Liver (tissue), 3 donors: ENCODE measurements around the gene SWI5.

Source experiments
- ATF3 ChIP-seq: IDR thresholded peaks from 2 replicates; pipeline ENCODE4 v1.6.1; 2016; ENCODE audit warnings: antibody characterized with exemption
- CTCF ChIP-seq: fragments of 150-350 bp; IDR thresholded peaks from 2 replicates; pipeline ENCODE4 v1.5.1; 2017; ENCODE audit warnings: improper control_type of control experiment, low read depth, low read length; ENCODE audit not compliant: missing input control
- FOXA1 ChIP-seq: IDR thresholded peaks from 2 replicates; pipeline ENCODE4 v1.6.1; 2016; ENCODE audit warnings: antibody characterized with exemption
- GABPA ChIP-seq, 2 donors: IDR thresholded peaks in 1 of 2; conservative IDR thresholded peaks in 1 of 2; 2 replicates each; pipeline ENCODE4 v1.6.1; 2016; ENCODE audit warnings: antibody characterized with exemption in 2 of 2, mild to moderate bottlenecking in 1 of 2, moderate library complexity in 1 of 2
- HNF4G ChIP-seq: IDR thresholded peaks from 2 replicates; pipeline ENCODE4 v1.6.1; 2016; ENCODE audit warnings: antibody characterized with exemption
- JUND ChIP-seq, 2 donors: IDR thresholded peaks; 2 replicates each; pipeline ENCODE4 v1.6.1; 2016; ENCODE audit warnings: antibody characterized with exemption in 2 of 2
- MAX ChIP-seq: IDR thresholded peaks from 2 replicates; pipeline ENCODE4 v1.6.1; 2016; ENCODE audit warnings: antibody characterized with exemption
- RAD21 ChIP-seq, 2 donors: IDR thresholded peaks; 2 replicates each; pipeline ENCODE4 v1.6.1; 2016; ENCODE audit warnings: antibody characterized with exemption in 2 of 2, mild to moderate bottlenecking in 2 of 2
- REST ChIP-seq: IDR thresholded peaks from 2 replicates; pipeline ENCODE4 v1.6.1; 2016; ENCODE audit warnings: antibody characterized with exemption, mild to moderate bottlenecking
- RXRA ChIP-seq, 2 donors: IDR thresholded peaks; 2 replicates each; pipeline ENCODE4 v1.6.1; 2017 to 2018; ENCODE audit warnings: antibody characterized with exemption in 2 of 2, mild to moderate bottlenecking in 1 of 2
- TAF1 ChIP-seq: conservative IDR thresholded peaks from 2 replicates; pipeline ENCODE4 v1.6.1; 2016; ENCODE audit warnings: antibody characterized with exemption, mild to moderate bottlenecking
- YY1 ChIP-seq: IDR thresholded peaks from 2 replicates; pipeline ENCODE4 v1.6.1; 2016; ENCODE audit warnings: antibody characterized with exemption, mild to moderate bottlenecking
- donor health status: healthy.
- donor health status: healthy.

GRCh38 chr9:128292009-128292408 is 15.9 kb downstream of the SWI5 start:
- no peak for TF ChIP-seq CTCF
- no peak for TF ChIP-seq REST
- TF ChIP-seq JUND (IDR thresholded peaks at IDR 0.05): no peak
- TF ChIP-seq ATF3: no peak
- no peak for TF ChIP-seq YY1
- TF ChIP-seq RAD21 (IDR thresholded peaks at IDR 0.05): no peak
- TF ChIP-seq FOXA1: no peak
- no peak for TF ChIP-seq TAF1
- TF ChIP-seq RXRA (IDR thresholded peaks at IDR 0.05): no peak
- no peak for TF ChIP-seq GABPA (IDR thresholded peaks at IDR 0.05 in 1 of 2, conservative IDR thresholded peaks at IDR 0.05 in 1 of 2)
- TF ChIP-seq HNF4G: no peak
- no peak for TF ChIP-seq MAX
